ENCODE data around the gene PRR29. TPM values are rescaled to one million over a fixed set of nuclear protein-coding genes. Genes with fewer than 3 reads are reported as not detected.

PRR29 gene
- total RNA-seq, 1 experiment from 2014 or later: not detected

DNA sequence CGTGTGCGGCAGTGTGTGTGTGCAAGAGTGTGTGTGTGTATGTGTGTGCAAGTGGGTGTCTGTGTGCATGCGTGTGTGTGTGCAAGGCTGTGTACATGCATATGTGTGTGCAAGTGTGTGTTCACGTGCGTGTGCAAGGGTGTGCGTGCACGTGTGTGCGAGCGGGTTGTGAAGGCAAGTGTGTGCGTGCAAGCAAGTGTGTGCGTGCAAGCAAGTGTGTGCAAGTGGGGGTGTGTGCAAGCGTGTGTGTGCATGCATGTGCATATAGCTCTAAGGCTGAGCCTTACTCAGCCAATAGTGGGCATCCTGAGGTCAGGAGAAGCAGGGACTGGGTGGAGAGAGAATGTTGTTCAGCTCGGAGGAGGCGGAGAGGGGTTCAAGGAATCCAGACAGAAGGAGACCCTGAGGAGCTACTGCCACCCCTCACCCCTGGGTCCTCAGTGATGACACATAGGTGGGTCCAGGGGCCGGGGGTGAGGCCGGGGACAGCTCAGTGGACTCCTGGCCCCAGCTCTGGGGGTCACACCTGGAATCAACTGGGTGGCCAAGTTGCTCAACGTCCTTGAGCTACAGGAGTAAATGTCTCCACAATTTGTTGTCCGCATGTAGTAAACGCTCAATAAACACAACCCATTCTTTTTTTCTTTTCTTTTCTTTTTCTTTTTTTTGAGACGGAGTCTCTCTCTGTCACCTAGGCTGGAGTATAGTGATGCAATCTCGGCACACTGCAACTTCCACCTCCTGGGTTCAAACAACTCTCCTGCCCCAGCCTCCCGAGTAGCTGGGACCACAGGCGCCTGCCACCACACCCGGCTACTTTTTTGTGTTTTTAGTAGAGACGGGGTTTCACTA is 1.8 kb downstream of the PRR29 start:
- H3K4me3 Mint-ChIP-seq (ENCODE audit: unreplicated experiment): no peak overlapping the region
- no peaks in the 10 kb centered on the region for H3K9me3 Mint-ChIP-seq (ENCODE audit: unreplicated experiment)
- H3K27ac Mint-ChIP-seq (ENCODE audit: low read depth, unreplicated experiment): no peak overlapping the region
- no peak for DNase-seq (ENCODE audit: unreplicated experiment)
- ChIA-PET CTCF (interaction anchor here (0.8 kb wide), 1 partner anchor 9 kb away, joined by 3 read pairs; no protein-coding TSS in a partner anchor), POLR2A (no interaction called here)
- peaks cover 11% of the 10 kb centered on the region for H3K4me1 Mint-ChIP-seq (ENCODE audit: insufficient read depth, unreplicated experiment)
- TF ChIP-seq, protein P1, sequence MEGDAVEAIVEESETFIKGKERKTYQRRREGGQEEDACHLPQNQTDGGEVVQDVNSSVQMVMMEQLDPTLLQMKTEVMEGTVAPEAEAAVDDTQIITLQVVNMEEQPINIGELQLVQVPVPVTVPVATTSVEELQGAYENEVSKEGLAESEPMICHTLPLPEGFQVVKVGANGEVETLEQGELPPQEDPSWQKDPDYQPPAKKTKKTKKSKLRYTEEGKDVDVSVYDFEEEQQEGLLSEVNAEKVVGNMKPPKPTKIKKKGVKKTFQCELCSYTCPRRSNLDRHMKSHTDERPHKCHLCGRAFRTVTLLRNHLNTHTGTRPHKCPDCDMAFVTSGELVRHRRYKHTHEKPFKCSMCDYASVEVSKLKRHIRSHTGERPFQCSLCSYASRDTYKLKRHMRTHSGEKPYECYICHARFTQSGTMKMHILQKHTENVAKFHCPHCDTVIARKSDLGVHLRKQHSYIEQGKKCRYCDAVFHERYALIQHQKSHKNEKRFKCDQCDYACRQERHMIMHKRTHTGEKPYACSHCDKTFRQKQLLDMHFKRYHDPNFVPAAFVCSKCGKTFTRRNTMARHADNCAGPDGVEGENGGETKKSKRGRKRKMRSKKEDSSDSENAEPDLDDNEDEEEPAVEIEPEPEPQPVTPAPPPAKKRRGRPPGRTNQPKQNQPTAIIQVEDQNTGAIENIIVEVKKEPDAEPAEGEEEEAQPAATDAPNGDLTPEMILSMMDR (IDR thresholded peaks at IDR 0.05; ENCODE audit: unreplicated experiment): no peak
- no TSS peak for BruUV-seq (replicated peaks)
- H3K36me3 Mint-ChIP-seq (ENCODE audit: insufficient read depth, unreplicated experiment): no peaks in the 10 kb centered on the region
- intact Hi-C loops (cut with micrococcal nuclease): no loop called here
- peaks cover 47% of the 10 kb centered on the region for H3K27me3 Mint-ChIP-seq (ENCODE audit: insufficient read depth, unreplicated experiment)

GRCh38 chr17:64001091-64001579 is 3.0 kb downstream of the PRR29 start:
- H3K4me3 Mint-ChIP-seq (ENCODE audit: unreplicated experiment): no peak overlapping the region
- intact Hi-C loops (cut with micrococcal nuclease): no loop called here
- H3K27ac Mint-ChIP-seq (ENCODE audit: low read depth, unreplicated experiment): no peak overlapping the region
- H3K4me1 Mint-ChIP-seq (ENCODE audit: insufficient read depth, unreplicated experiment): peaks cover 17% of the 10 kb centered on the region
- H3K36me3 Mint-ChIP-seq (ENCODE audit: insufficient read depth, unreplicated experiment): no peaks in the 10 kb centered on the region
- BruUV-seq (replicated peaks): no TSS peak
- peaks cover 37% of the 10 kb centered on the region for H3K27me3 Mint-ChIP-seq (ENCODE audit: insufficient read depth, unreplicated experiment)
- no peaks in the 10 kb centered on the region for H3K9me3 Mint-ChIP-seq (ENCODE audit: unreplicated experiment)
- ChIA-PET POLR2A (no interaction called here), CTCF (no interaction called here)
- TF ChIP-seq, protein P1 (IDR thresholded peaks at IDR 0.05; ENCODE audit: unreplicated experiment): no peak
- DNase-seq (ENCODE audit: unreplicated experiment): no peak

GRCh38 chr17:64001763-64002529 is 3.8 kb downstream of the PRR29 start:
- no peaks in the 10 kb centered on the region for H3K36me3 Mint-ChIP-seq (ENCODE audit: insufficient read depth, unreplicated experiment)
- ChIA-PET POLR2A (no interaction called here), CTCF (interaction anchor here (0.6 kb wide), 1 partner anchor 182 kb away, joined by 3 read pairs; no protein-coding TSS in a partner anchor)
- intact Hi-C loops (cut with micrococcal nuclease): no loop called here
- TF ChIP-seq, protein P1 (IDR thresholded peaks at IDR 0.05; ENCODE audit: unreplicated experiment): no peak
- peaks cover 31% of the 10 kb centered on the region for H3K27me3 Mint-ChIP-seq (ENCODE audit: insufficient read depth, unreplicated experiment)
- peaks cover 17% of the 10 kb centered on the region for H3K4me1 Mint-ChIP-seq (ENCODE audit: insufficient read depth, unreplicated experiment)
- no peak overlapping the region for H3K4me3 Mint-ChIP-seq (ENCODE audit: unreplicated experiment)
- peak; percentile 41 for DNase-seq (ENCODE audit: unreplicated experiment)
- H3K27ac Mint-ChIP-seq (ENCODE audit: low read depth, unreplicated experiment): no peak overlapping the region
- BruUV-seq (replicated peaks): no TSS peak
- no peaks in the 10 kb centered on the region for H3K9me3 Mint-ChIP-seq (ENCODE audit: unreplicated experiment)
